Tibial artery (tissue), 4 donors: ENCODE results near the gene IL4I1.

Experiments
- DNase-seq, 2 donors: peaks; one replicate each; pipeline ENCODE4 v3.0.0-alpha.2; 2019
- H3K27ac ChIP-seq, 2 donors: fragments of 200-600 bp; sonication (generic) in 1 of 2; 1 replicate in 1 of 2; 2 replicates in 1 of 2; pipeline ENCODE4 v1.5.1; 2018 to 2019; ENCODE audit warnings: mild to moderate bottlenecking in 1 of 2
- H3K27me3 ChIP-seq, 2 donors: fragments of 200-600 bp; sonication (generic) in 1 of 2; one replicate each; pipeline versions ENCODE4 v1.5.1 to v1.6.0; 2016 to 2019
- H3K36me3 ChIP-seq, 3 donors: fragments of 200-600 bp; sonication (generic) in 2 of 3; one replicate each; pipeline ENCODE4 v1.5.1; 2016 to 2019; ENCODE audit warnings: mild to moderate bottlenecking in 2 of 3
- H3K4me1 ChIP-seq, 4 donors: fragments of 200-600 bp; sonication (generic) in 2 of 4; 1 replicate in 3 of 4; 2 replicates in 1 of 4; pipeline ENCODE4 v1.5.1; 2016 to 2019
- H3K4me3 ChIP-seq, 2 donors: fragments of 200-600 bp; sonication (generic) in 1 of 2; 1 replicate in 1 of 2; 2 replicates in 1 of 2; pipeline ENCODE4 v1.5.1; 2018 to 2019; ENCODE audit warnings: mild to moderate bottlenecking in 2 of 2
- H3K9me3 ChIP-seq, 3 donors: fragments of 200-600 bp; sonication (generic) in 1 of 3; one replicate each; pipeline ENCODE4 v1.5.1; 2016 to 2019
- CTCF ChIP-seq, 2 experiments: fragments of 200-600 bp in 1 of 2; fragments of 450-650 bp in 1 of 2; IDR thresholded peaks; one replicate each; pipeline ENCODE4 v1.5.1; 2017 to 2019; ENCODE audit warnings: antibody characterized with exemption in 2 of 2, mild to moderate bottlenecking in 1 of 2, moderate library complexity in 1 of 2
- intact Hi-C: fragments of 100-400 bp; cut with DNase I; formaldehyde crosslinking; loops from one replicate; pipeline ENCODE4 v1.15.0; 2023; ENCODE audit warnings: low total_unique reads

Gene IL4I1

DNA sequence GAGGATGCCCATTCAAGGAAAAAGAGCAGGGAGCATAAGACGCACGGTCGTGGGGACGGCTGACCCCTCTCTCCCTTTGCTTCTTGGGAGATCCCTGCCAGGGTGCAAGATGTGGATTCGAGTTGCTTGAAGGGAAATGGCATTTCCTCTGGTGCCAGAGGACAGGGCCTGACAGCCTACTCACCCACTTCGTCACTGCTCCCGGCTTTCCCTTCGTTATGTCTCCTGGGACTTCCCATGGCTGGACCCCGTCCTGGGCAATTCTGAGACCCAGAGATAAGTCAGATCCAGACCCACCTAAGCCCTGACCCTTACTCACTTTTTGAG, 18.0 kb downstream of the IL4I1 start:
- no peak for DNase-seq
- peaks cover 0 to 32% (median 27%) of the 10 kb centered on the region in 4 donors for H3K4me1 ChIP-seq
- peak overlapping the region; percentile 100 for H3K27ac ChIP-seq
- H3K27me3 ChIP-seq = no peaks in the 10 kb centered on the region
- H3K36me3 ChIP-seq = peaks cover 47 to 60% (median 50%) of the 10 kb centered on the region in 3 donors
- no peaks in the 10 kb centered on the region for H3K9me3 ChIP-seq
- TF ChIP-seq CTCF (IDR thresholded peaks at IDR 0.05) = no peak
- H3K4me3 ChIP-seq = peak overlapping the region; percentile 90 to 97
- intact Hi-C loops = no loop called here

GRCh38 chr19:49877879-49878743, 18.6 kb downstream of the IL4I1 start:
- intact Hi-C loops = no loop called here
- Histone ChIP-seq H3K27ac (peak overlapping the region; percentile 100), H3K9me3 (no peaks in the 10 kb centered on the region), H3K36me3 (peaks cover 41 to 58% (median 44%) of the 10 kb centered on the region in 3 donors), H3K4me1 (peaks cover 0 to 32% (median 27%) of the 10 kb centered on the region in 4 donors), H3K27me3 (no peaks in the 10 kb centered on the region), H3K4me3 (peak overlapping the region; percentile 90 to 97)
- no peak for TF ChIP-seq CTCF (IDR thresholded peaks at IDR 0.05)
- peak; percentile 99 for DNase-seq

- intact Hi-C loops = no loop called here
- H3K9me3 ChIP-seq = no peaks in the 10 kb centered on the region
- peak within 1 kb of the TSS; percentile 90 to 97 for H3K4me3 ChIP-seq
- no peak for TF ChIP-seq CTCF (IDR thresholded peaks at IDR 0.05)
- DNase-seq = peak; percentile 99 to 100
- H3K27ac ChIP-seq = peak within 1 kb of the TSS; percentile 100
- H3K4me1 ChIP-seq = peaks cover 0 to 32% (median 27%) of the 10 kb centered on the region in 4 donors
- H3K36me3 ChIP-seq = peaks cover 33 to 58% (median 35%) of the 10 kb centered on the region in 3 donors
- no peaks in the 10 kb centered on the region for H3K27me3 ChIP-seq
Measured at GRCh38 chr19:49877020-49877878, 19.4 kb downstream of the IL4I1 start, which contains the start of the genes AKT1S1 and TBC1D17. TSS of gene AKT1S1 (minus strand) at chr19:49877355. CDS start at chr19:49873295, 4,060 bp downstream. TSS of gene TBC1D17 (plus strand) at chr19:49877702. CDS start at chr19:49877724, 22 bp downstream.

GRCh38 chr19:49876422-49877019, 20.2 kb downstream of the IL4I1 start:
- peak; percentile 98 to 99 for DNase-seq
- H3K36me3 ChIP-seq = peaks cover 25 to 57% (median 29%) of the 10 kb centered on the region in 3 donors
- TF ChIP-seq CTCF (IDR thresholded peaks at IDR 0.05) = no peak
- no peaks in the 10 kb centered on the region for H3K9me3 ChIP-seq
- H3K4me1 ChIP-seq = peaks cover 0 to 32% (median 27%) of the 10 kb centered on the region in 4 donors
- H3K27me3 ChIP-seq = no peaks in the 10 kb centered on the region
- intact Hi-C loops = no loop called here
- peak overlapping the region; percentile 90 to 97 for H3K4me3 ChIP-seq
- peak overlapping the region; percentile 100 for H3K27ac ChIP-seq

DNA sequence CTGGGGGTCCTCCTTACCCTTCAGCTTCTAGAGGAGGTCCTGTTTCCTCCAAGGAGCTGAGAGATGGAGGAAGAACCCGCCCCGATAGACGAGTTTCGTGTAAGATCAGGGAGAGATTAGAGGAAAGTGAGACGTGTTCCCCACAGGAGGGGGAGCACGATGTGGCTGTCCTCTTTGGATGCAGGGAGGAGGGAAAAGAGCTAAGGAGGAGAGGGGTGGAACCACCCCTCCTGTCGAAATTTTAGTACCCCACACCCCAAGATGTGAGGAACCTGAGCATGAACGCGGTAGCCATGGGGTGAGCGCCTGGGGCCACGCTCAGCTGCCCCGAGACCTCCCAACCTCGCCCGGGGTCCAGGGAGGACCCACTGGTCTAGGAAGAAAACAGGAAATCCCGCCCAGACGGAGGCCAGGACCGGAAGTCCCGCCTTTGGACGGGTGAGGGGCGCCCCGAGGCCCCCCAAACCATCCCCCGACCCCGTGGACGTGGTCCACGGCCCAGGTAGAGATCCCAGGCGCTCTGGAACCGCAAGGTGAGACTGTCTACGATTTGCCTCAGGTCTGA, 20.7 kb downstream of the IL4I1 start:
- peak; percentile 63 to 86 for DNase-seq
- Histone ChIP-seq H3K36me3 (peaks cover 20 to 57% (median 28%) of the 10 kb centered on the region in 3 donors), H3K27ac (peak overlapping the region; percentile 100), H3K4me3 (peak overlapping the region; percentile 90 to 97), H3K27me3 (no peaks in the 10 kb centered on the region), H3K9me3 (no peaks in the 10 kb centered on the region), H3K4me1 (peaks cover 0 to 32% (median 27%) of the 10 kb centered on the region in 4 donors)
- no peak for TF ChIP-seq CTCF (IDR thresholded peaks at IDR 0.05)
- intact Hi-C loops = no loop called here
